GM18498 (cell line): ENCODE data around the gene PIGP.
A peak's percentile ranks its signal among the peaks of the same experiment; 100 is the strongest.
"Not testable (repeated sequence)": the region's sequence is repeated elsewhere in the genome, so short reads cannot be mapped to it uniquely, and the experiment has no call there.

ENCODE experiments used
- ATAC-seq: cut with Tn5 transposase; IDR thresholded peaks from one replicate; pipeline ENCODE4 v1.9.1; 2021; ENCODE audit warnings: mild to moderate bottlenecking, moderate library complexity; ENCODE audit not compliant: unreplicated experiment

The PIGP gene

DNA sequence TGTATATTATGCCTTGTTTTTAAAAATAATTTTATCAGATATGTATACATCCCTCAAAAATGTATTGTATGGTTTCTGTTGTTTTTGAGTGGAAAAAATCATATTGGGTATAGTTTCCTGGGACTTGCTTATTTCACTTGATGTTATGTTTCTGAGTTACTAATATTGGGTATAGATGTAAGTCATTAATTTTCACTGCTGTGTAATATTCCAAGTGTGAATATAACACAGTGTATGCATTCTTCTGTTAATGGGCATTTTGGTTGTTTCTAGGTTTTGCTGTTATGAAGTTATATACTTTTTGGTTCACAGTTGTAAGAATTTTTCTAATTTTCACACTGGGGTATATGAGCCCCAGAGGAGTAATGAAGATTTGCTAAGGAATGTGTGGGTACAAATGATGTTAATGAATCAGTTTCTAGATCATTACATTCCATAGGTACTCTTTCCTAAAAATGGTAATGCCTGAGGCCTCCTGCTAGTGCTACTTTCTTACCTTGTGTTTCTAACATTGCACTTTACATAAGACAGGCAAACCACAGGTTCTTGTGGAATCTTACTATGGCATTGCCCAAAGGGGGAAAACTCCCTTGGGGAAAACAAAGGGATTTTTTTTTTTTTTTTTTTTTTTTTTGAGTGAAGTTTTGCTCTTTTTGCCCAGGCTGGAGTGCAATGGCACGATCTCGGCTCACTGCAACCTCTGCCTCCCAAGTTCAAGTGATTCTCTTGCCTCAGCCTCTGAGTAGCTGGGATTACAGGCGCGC, 3.4 kb upstream of the PIGP start:
- no peak for ATAC-seq

DNA sequence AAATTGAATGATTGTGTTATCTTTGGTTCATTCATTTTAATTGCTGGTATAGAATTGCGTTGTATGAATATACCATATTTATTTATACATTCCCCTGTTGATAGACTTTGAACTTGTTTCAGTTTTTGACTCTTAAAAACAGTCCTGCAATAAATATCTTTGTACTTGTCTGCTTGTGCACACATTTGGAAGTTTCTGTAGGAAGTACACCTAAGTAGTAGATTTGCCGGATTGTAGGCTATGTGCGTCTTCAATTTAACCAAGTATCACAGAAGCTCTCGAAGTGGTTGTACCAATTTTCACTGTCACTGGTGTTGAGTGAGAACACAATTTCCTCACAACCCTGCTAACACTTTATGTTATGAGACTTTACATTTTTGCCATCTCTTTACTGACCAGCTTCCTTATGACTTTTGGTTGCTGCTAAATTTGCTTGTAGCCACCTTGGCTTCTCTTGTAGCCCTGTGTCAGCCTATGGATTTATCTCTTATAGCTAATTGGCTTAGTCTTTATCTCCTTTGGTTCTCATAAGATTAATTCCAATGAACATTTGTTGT, 2.4 kb upstream of the PIGP start:
- no peak for ATAC-seq

DNA sequence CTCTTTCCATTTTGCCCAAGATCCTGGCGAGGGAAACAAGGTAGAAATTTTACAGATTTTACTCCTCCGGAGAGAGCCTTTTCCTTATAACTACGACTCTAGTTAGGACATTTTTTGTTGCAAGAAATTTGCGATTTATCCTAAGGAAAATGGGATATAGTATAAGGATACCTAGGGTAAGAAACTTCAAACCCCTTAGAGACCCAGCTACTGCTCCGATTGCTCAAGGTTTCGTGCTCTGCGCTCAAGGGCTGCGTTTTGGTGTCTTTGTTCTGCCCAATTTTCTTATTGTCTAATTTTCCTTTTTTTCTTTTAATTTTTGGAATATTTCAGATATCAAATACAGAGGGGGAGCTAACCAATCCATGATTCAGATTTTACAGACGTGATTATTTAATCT, 1.7 kb upstream of the PIGP start:
- ATAC-seq, result no peak

DNA sequence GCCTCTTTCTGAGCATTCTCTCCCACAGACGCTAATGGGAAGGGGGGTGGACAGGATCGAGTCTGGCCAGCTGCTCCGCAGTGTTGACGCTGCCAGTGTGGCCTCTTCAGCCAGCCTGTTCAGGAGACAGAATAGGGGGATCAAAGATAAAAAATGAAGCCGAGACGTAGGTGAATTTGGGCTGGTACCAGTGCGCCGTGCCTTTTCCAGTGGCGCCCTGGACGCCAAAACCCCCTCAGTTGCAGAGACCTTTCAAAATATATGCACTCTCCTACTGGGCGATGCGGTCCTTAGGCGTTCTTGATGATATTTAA, 1.3 kb upstream of the PIGP start:
- no peak for ATAC-seq

- peak; percentile 37 for ATAC-seq
Observed at GRCh38 chr21:37073417-37074196, 736 bp upstream of the PIGP start.

GRCh38 chr21:37072274-37072987, 440 bp downstream of the PIGP start:
- peak; percentile 47 for ATAC-seq

- ATAC-seq, result no peak
Observed at GRCh38 chr21:37071561-37072273, 1.2 kb downstream of the PIGP start.

- no peak for ATAC-seq
Observed at GRCh38 chr21:37065561-37066177, 7.2 kb downstream of the PIGP start.

DNA sequence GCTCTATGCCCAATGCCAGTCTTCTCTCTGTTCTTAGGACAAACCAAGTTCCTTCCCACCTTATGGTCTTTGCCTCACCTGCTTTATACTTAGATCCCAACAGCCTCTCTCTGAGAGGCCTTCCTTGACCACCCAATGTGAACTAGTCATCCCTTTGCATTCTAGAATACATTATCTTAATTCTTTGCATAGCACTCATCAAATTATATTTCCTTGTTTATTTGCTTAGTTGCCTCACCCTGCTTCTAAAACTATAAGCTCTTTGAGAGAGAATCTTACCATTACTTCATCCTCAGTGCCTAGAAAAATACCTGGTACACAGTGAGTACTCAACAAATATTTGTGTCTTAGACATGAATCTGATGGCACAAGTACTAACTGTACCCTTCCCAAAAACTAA, 8.0 kb downstream of the PIGP start:
- no peak for ATAC-seq

DNA sequence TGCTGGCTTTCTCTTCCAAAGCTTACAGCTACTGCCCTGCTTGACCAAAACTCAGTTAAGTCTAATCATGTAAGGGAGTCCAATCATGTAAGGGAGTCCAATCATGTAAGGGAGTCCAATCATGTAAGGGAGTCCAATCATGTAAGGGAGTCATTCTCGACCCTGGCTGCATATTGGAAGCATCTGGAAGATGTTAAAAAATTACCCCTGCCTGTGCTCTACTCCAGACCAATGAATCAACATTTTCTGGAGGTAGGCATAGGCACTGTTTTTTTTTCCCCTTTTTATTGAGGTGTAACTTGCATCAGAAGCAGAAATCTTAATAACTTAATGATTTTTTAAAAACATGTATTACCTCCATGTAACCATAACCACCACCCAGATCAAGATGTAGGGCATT, 9.4 kb downstream of the PIGP start:
- ATAC-seq, result no peak

DNA sequence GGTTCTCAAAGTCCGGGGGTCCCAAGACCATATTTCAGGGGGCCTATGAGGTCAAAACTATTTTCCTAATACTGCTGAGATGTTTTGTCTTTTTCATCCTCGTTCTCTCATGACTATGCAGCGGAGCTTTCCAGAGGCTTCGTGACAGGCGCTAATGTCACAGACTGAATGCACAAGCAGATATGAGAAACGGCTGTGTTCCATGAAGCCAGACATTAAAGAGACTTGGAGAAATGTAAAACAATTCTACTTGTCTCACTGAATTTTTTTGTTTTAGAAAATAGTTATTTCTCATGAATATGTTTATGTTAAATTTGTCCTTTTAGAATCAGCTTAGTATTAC, 10.3 kb downstream of the PIGP start:
- no peak for ATAC-seq

- ATAC-seq, result no peak
Observed at GRCh38 chr21:37061926-37062592, 10.8 kb downstream of the PIGP start.

DNA sequence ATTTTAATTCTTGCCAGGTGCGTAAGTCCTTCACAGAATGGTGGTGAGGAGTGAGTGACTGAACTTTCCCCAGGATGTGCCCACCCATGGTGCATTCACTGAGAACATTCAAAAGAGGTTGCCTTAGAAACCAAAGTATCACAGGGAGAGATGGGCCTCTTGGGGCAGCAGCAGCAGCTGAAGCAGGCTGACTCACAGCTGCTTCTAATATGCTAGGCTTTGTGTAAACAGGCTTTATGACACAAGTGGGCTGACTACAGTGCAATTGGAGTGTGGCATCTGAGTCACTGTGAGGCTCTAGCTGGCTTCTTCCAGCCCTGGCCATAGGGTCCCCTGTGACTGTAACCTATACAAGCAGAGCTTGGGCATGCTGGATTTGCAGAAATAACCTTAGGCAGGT, 12.6 kb downstream of the PIGP start:
- ATAC-seq, result no peak

- ATAC-seq, result no peak
Observed at GRCh38 chr21:37059181-37059580, 13.7 kb downstream of the PIGP start.

DNA sequence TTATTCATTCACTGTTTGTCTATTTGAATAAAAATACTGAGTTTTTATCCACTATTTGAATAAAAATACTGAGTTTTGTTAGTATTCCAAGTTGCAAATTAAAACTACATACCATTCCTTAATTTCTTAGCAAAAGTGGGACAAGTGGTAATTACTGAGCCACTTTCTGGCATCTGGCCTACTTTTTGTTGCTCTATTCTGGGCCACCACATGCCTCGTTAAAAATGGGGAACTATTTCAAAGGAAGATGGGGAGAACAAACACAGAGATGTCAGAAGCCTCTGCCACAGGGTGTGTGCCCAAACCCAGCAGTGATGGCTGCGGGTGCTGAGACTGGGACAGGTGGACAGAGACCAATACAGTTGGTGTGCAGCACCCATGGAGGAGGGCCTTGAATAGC, 14.6 kb downstream of the PIGP start:
- ATAC-seq, result no peak

DNA sequence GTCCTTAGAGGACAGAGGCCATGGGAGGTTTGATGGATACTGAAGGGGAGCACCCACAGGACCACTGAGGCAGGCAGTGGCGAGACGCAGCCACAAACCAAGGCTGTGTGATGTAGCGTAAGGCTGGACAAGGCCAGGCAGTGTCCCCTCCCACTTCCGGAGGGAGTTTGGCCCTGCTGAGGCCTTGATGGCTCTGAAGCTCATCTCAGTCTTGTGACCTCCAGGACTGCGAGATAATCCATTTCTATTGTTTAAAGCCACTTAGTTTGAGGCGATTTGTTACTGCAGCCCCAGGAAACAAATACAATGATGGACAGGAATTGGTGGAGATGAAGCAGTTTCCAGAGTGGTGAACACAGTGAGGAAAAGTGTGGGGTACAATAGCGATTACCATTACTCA, 15.3 kb downstream of the PIGP start:
- no peak for ATAC-seq

DNA sequence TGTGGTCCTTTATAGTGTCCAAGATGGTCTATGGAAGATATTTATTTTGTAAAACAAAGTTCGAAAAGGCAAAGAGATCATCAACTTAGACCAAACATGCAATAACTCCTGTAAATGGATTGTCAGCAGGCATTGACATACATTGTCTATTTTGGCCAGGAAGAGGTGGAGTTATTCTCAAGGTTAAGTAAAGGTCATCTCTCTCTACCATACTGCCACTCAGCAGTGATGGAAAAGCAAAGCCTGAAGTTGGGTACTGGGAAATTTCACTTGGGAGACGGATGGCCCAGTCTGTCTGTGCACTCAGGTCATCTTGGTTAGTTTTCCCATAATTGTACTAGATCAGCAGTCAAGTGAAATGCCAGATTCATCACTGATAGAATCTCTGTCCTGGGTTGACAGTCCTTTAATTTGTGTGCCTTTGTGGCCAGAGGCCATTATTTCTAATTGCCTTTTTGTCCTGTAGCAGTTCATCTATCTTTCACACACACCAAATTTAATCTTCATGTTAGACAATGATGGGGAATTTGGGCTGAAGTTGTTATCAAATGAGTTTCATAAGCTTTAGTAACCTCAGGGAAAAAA, 17.5 kb downstream of the PIGP start:
- ATAC-seq, result no peak

- ATAC-seq, result not testable (repeated sequence)
Observed at GRCh38 chr21:37049741-37050140, 23.1 kb downstream of the PIGP start.

DNA sequence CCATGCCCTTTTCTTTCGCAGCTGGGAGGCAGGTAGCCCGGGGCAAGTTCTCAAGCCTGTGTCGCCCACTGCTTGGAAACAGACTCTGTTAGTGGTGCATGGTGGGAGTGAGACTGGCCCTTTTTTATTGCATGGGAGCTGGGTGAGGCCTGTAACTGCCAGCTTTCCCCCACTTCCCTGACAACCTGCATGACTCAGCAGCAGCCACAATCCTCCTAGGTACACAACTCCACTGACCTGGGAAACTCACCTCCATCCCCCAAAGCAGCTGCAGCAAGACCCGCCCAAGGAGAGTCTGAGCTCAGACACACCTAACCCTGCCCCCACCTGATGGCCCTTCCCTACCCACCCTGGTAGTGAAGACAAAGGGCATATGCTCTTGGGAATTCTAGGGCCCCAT, 25.8 kb downstream of the PIGP start:
- ATAC-seq, result no peak

GRCh38 chr21:37045556-37045955, 27.3 kb downstream of the PIGP start:
- ATAC-seq, result no peak
